T1000 (cell line): ENCODE measurements around the gene MKRN2OS.

Source experiments
- DNase-seq: peaks from one replicate; lab custom pipeline; 2025; ENCODE audit warnings: mixed read lengths; lab: John Stamatoyannopoulos, UW

The MKRN2OS gene, protein sequence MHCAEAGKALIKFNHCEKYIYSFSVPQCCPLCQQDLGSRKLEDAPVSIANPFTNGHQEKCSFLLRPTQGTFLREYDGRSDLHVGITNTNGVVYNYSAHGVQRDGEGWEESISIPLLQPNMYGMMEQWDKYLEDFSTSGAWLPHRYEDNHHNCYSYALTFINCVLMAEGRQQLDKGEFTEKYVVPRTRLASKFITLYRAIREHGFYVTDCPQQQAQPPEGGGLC

GRCh38 chr3:12545473-12545791 lies at the start of gene MKRN2OS:
Gene MKRN2OS (minus strand): TSS chr3:12545499. CDS start chr3:12545464, 35 bp downstream.
- no peak for DNase-seq

GRCh38 chr3:12593473-12593872 lies 48.2 kb upstream of the MKRN2OS start:
- no peak for DNase-seq

DNA sequence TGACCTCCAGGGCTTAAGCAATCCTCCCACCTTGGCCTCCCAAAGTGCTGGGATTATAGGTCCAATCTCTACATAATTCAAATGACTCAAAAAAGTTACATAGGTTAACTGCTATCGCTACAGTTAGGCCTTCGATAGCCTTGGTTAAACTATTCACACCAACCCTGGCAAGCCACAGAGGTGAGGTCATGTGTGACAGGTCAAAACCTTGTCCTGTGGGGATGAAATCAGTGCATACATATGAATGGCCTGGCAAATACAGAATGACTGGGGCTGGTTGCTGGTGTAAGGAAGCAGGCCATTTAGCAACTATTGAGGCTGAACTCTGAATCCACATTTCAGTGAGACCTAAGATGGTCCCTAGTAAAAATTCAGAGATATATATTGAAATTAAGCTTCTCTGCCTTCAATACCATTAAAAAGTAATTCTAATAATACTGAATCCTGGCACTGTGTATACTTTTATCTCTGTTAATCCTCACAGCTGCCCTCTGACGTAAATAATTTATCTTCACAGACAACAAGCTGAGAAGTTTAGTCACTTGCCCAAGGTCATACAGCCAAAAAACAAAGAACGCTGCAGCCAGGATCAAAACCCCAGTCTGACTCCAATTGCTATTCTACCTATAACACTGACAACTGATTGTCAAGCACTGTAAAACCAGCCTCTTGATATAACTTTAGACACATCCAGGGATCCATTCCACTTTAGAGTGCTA lies 46.9 kb upstream of the MKRN2OS start:
- no peak for DNase-seq

GRCh38 chr3:12591456-12591855 lies 46.2 kb upstream of the MKRN2OS start:
- DNase-seq: no peak

GRCh38 chr3:12590096-12590495 lies 44.8 kb upstream of the MKRN2OS start:
- DNase-seq: no peak

DNA sequence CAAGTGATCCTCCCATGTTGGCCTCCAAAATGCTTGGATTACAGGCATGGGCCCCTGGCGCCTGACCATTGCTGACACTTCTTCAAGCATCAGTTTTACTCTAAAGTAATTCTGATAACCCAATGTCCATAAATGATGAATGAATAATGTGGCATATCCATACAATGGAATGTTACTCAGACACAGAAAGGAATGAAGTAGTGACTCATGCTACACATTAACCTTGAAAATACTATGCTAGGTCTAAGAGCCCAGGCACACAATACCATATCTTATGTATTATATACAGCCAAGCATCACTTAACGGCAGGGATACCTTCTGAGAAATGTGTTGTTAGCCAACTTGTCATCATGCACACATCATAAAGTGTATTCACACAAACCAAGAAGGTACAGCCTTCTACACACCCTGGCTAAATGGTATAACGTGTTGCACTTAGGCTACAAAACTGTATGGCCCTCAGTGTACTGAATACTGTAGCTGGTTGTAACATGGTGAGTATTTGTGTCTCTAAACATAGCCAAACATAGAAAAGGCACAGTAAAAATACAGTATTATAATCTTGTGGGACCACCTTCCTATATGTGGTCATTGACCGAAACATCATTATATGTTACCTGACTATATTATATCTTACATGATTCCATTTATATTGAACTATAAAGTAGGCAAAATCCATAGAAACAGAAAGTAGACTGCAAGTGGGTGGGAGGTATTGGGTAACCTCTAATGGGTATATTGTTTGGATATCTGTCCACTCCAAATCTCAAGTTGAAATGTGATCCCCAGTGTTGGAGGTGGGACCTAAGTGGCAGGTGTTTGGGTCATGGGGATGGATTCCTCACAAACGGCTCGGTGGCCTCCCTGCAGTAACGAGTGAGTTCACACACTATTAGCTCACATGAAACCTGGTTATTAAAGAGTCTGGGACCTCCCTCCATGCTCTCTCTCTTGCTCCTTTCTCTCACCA lies 43.0 kb upstream of the MKRN2OS start:
- DNase-seq: no peak

DNA sequence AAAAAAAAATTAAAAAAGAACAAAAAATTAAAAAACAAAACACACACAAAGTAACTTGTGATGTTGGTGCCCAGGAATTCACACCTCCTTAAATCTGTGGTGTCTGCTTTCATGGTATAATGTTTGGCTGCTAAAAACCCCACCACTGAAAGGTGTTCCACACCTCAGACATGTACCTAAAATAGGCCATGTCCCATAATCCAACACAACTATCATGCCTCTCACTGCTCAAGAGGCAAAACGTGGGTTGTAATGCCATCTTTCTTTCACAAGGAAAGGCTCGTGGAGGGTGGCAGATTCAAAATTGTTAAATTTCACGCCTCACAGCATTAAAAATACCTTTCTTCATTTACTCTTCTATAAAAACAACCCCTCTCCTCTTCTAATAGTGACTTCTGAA lies 41.1 kb upstream of the MKRN2OS start:
- no peak for DNase-seq

GRCh38 chr3:12585970-12586369 lies 40.7 kb upstream of the MKRN2OS start:
- no peak for DNase-seq

DNA sequence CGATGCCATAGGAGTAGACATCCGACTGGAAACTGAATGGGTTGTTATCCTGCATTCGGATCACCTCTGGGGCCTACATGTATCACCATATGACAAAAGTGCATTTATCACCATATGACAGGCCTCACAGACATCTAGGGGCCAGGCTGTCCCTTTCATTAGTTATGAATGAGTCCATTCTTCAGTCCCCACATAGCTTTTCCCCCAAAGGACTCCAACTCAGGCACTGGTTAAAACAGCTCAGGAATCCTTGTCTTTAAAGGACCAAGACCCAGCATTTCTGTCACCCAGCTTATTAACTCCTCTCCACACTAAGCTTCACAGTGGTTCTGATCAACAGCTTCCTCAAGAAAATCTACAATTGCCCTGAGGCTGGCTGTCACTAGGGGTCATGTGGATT lies 39.9 kb upstream of the MKRN2OS start:
- no peak for DNase-seq

- DNase-seq: no peak
Observed at GRCh38 chr3:12584083-12584482, 38.8 kb upstream of the MKRN2OS start.

DNA sequence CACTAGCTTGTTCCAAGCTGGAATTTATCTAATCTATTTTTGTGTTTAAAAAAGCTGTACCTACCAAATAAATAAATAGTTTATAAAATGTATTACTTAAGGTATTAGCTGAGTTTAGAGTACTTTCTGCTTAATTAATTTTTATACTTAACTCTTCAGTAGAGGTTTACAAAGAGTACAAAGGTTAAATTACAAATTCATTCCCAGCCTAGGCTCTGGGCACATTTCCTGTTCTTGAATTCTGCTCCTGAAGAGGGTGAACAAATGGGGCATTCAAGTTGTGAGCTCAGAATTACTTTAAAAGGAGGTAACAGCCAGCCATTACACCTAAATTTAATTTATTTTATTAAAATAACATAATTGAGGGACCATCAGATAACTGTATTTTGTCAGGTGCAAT lies 38.0 kb upstream of the MKRN2OS start:
- no peak for DNase-seq

GRCh38 chr3:12582730-12583129 lies 37.4 kb upstream of the MKRN2OS start:
- DNase-seq: no peak

DNA sequence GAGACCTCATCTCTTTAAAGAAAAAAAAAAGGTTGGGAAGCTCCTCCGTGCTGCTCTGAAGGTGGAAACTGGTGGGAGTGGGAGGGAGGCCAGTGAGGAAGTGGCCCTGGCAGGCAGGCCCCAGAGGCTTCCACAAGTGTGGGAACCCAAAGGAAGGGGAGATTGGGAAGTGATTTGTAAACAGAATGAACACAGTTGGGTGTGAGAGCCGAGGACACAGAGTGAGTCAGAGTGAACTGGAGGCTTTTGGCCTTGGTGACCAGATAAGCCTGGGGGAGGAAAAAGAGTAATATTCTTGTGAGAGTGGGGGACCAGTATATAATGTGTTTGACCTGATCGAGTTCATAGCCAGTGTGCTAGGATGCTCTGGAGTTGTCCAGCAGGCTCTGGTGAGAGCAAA lies 34.6 kb upstream of the MKRN2OS start:
- no peak for DNase-seq

- no peak for DNase-seq
Observed at GRCh38 chr3:12579456-12579855, 34.2 kb upstream of the MKRN2OS start.

DNA sequence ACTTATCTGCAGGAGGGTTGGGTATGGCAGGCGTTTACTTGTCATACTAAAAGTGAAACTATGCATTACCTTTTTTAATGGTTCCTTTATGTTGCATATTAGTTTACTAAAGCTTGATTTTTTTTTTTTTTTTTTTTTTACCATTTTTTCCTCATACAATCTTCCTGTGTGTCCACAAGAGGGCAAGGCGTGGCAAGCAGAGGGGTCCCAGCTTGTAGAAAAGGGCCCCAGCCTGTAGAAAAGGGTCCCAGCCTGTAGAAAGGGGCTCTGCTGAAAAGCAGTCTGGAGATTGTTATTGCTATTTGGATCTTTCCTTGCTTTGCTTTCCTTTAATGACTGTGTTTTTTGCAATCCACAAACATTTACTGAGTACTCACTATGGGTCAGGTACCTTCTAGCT lies 33.4 kb upstream of the MKRN2OS start:
- DNase-seq: no peak

DNA sequence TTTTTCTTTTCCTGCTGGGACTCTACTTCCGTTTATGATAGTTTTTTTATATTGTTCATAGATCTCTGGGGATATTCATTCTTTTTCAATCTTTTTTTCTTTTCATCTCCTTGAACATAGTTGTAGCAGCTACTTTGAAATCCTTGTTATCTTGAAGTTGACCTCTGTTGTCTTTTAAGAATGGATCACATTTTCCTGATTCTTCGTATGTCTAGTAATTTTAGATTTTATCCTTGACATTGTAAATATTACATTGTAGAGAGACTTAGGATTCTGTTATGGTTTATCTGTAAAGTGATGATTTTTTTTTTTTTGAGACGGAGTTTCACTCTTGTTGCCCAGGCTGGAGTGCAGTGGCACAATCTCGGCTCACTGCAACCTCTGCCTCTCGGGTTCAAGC lies 32.1 kb upstream of the MKRN2OS start:
- DNase-seq: no peak

DNA sequence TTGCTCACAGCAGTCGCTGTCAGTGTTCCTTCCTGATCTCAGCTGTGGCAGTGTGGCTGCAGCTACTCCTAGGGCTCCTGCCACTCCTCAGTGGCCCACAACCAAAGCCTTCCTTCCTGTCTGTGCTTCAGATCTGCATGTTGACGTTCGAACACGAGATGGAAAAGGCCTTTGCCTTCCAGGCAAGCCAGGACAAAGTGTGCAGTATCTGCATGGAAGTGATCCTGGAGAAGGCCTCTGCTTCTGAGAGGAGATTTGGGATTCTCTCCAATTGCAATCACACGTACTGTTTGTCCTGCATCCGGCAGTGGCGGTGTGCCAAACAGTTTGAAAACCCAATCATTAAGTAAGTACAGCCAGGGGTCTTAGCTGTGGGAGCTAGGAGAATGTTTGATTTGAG lies 29.4 kb upstream of the MKRN2OS start:
- DNase-seq: no peak

DNA sequence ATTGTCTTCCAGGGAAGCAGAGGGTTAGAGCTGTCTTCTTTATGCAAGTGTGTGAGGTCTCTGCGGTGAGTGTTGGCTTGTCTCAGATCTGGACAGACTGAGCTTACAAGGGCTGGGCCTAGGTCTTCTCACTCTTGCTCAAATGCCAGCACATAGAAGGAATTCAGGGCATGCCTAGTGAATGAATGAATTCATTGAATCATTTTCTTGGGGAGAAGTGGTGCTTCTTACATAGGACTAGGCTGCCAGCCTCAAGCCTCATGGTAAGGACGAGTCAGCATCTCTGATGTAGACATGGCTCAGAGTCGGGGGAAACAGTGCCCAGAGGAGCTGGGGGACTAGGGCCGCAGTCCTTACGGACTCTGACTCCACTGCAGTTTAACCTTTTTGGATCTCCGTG lies 28.8 kb upstream of the MKRN2OS start:
- DNase-seq: no peak

GRCh38 chr3:12571986-12572385 lies 26.7 kb upstream of the MKRN2OS start:
- no peak for DNase-seq

GRCh38 chr3:12569836-12570235 lies 24.5 kb upstream of the MKRN2OS start:
- no peak for DNase-seq

DNA sequence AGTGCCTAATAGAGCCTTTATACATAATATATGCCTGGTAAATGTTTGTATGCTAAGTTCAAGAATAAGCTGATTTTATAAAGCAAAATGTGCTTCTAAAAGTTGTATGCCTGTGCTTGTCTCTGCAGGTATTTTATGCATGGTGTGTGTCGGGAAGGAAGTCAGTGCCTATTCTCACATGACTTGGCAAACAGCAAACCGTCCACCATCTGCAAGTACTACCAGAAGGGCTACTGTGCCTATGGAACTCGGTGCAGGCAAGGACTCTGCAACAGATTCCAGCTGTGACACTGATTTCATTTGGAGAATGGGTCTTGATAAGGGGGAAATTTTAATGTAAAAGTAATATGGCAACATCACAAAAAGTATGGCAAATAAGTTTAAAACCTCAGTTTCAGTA lies 23.4 kb upstream of the MKRN2OS start:
- DNase-seq: no peak

GRCh38 chr3:12566976-12567375 lies 21.7 kb upstream of the MKRN2OS start:
- DNase-seq: no peak

- DNase-seq: no peak
Observed at GRCh38 chr3:12562451-12562850, 17.2 kb upstream of the MKRN2OS start.
